HepG2 (cell line): ENCODE results near the gene PRTN3. TPM values are rescaled to one million over a fixed set of nuclear protein-coding genes. Genes with fewer than 3 reads are reported as not detected.

Experiments
- HBP1 ChIP-seq: IDR thresholded peaks from 2 replicates; pipeline ENCODE4 v1.6.1; 2016; ENCODE audit warnings: low read depth, control low read depth
- MXD3 ChIP-seq: IDR thresholded peaks from 2 replicates; pipeline ENCODE4 v1.6.1; 2016; ENCODE audit warnings: mild to moderate bottlenecking, missing biosample characterization, missing genetic modification reagents
- POLR2G ChIP-seq: fragments of 200-400 bp; formaldehyde crosslinking; IDR thresholded peaks from 2 replicates; pipeline ENCODE4 v1.6.1; 2018; ENCODE audit warnings: mild to moderate bottlenecking, low read depth, low read length, moderate library complexity
- SOX5 ChIP-seq: IDR thresholded peaks from 2 replicates; pipeline ENCODE4 v1.6.1; 2016; ENCODE audit warnings: borderline replicate concordance
- SP140L ChIP-seq: sonication (generic); formaldehyde crosslinking; IDR thresholded peaks from 2 replicates; pipeline ENCODE4 v1.4.0; 2020; ENCODE audit warnings: missing genetic modification reagents, borderline replicate concordance
- SP5 ChIP-seq: IDR thresholded peaks from 2 replicates; pipeline ENCODE4 v1.6.1; 2016; ENCODE audit warnings: low read depth, borderline replicate concordance
- UBTF ChIP-seq: sonication (generic); formaldehyde crosslinking; IDR thresholded peaks from 2 replicates; pipeline ENCODE4 v1.4.0; 2020; ENCODE audit warnings: mild to moderate bottlenecking, missing genetic modification reagents
- ZKSCAN8 ChIP-seq: IDR thresholded peaks from 2 replicates; pipeline ENCODE4 v1.6.1; 2016; ENCODE audit warnings: borderline replicate concordance, missing genetic modification reagents, missing compliant biosample characterization
- ZNF44 ChIP-seq: sonication (generic); formaldehyde crosslinking; IDR thresholded peaks from 2 replicates; pipeline ENCODE4 v1.5.1; 2020; ENCODE audit warnings: mild to moderate bottlenecking, missing genetic modification reagents
- ZNF484 ChIP-seq: sonication (generic); formaldehyde crosslinking; IDR thresholded peaks from 2 replicates; pipeline ENCODE4 v1.5.1; 2020; ENCODE audit warnings: mild to moderate bottlenecking, low read depth, missing genetic modification reagents, borderline replicate concordance
- ZNF550 ChIP-seq: sonication (generic); formaldehyde crosslinking; IDR thresholded peaks from 2 replicates; pipeline ENCODE4 v1.4.0; 2020; ENCODE audit warnings: mild to moderate bottlenecking, missing genetic modification reagents, borderline replicate concordance
- polyA plus RNA-seq, 8 experiments: library from polyadenylated mRNA; depleted of rRNA in 3 of 8; stranded (reverse) in 7 of 8; unstranded in 1 of 8; fragments of >200 nt; fragmentation: Illumina TruSeq in 4 of 8; extraction: Trizol in 4 of 8; gene quantifications; 2 replicates each; pipeline versions ENCODE4 v1.2.1 to v1.2.3, GENCODE V29; 2011 to 2016; ENCODE audit warnings: low read depth in 4 of 8, missing spikeins in 1 of 8, mixed read lengths in 1 of 8; ENCODE audit not compliant: insufficient read depth in 1 of 8
- total RNA-seq, 5 experiments: library from RNA; depleted of rRNA; stranded (reverse); fragments of >200 nt; fragmentation: Illumina TruSeq; extraction: Trizol; gene quantifications; 2 replicates each; pipeline ENCODE4 v1.2.3, GENCODE V29; 2016; ENCODE audit warnings: low read depth in 1 of 5
- TF ChIP-seq, protein P1 (sequence below): sonication (generic); formaldehyde crosslinking; IDR thresholded peaks from 2 replicates; pipeline ENCODE4 v1.5.1; 2020; ENCODE audit warnings: missing genetic modification reagents, mild to moderate bottlenecking, borderline replicate concordance
- TF ChIP-seq, protein P2 (sequence below): sonication (generic); formaldehyde crosslinking; IDR thresholded peaks from 2 replicates; pipeline ENCODE4 v1.5.1; 2020; ENCODE audit warnings: mild to moderate bottlenecking, missing genetic modification reagents
- TF ChIP-seq, protein P3 (sequence below): sonication (generic); formaldehyde crosslinking; IDR thresholded peaks from 2 replicates; pipeline ENCODE4 v1.8.0; 2022; ENCODE audit warnings: mild to moderate bottlenecking, missing genetic modification reagents, borderline replicate concordance

The PRTN3 gene
- total and polyA plus RNA-seq, 2 of the 13 experiments (the other 11 are each of a cell fraction or from before 2014, with no cell fraction given), result not detected

DNA sequence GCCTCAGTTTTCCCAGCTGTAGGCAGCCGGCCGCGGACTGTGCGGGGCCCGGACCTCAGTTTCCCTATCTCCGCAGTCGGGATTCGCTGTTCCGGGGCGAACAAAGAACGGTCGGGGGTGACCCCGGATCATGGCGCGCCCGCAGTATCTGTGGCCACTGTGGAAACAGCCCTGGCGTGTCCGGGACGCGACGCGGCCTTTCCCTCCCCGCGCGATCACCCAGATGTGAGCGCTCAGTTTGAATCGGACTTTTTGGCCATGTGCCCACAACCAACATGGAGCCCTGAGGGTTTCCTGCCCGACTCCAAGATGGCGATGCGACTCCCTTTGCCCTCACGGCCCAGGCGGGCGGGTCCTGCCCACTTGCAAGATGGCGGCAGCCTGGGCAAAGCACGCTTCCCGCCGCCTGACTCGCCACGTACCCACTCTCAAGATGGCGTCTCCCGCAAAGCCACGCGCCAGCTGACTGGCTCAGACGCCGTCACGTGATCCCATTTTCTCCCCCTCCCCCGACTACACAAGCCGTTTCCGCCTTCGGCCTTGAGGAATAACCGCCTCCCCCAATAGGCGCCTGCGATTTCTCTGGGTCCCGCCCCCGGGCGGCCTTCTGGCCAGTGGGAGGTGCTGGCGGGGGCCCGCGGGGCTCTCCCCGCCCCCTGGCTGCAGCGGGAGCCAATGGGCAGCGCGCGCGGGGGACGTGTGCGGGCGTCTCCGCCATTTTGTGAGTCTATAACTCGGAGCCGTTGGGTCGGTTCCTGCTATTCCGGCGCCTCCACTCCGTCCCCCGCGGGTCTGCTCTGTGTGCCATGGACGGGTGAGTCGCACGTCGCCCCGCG, 43.9 kb upstream of the PRTN3 start, which contains the start of gene PTBP1 (continued):
- peak; percentile 67 for TF ChIP-seq UBTF (CRISPR knock-in tag)
- no peak; the same call in 1 of the 2 replicates for TF ChIP-seq ZKSCAN8 (CRISPR knock-in tag)
- no peak for TF ChIP-seq ZNF550
- peak; percentile 51; the same call in 1 of the 2 replicates for TF ChIP-seq HBP1 (CRISPR knock-in tag)
- TF ChIP-seq SP5 (CRISPR knock-in tag), result peak; percentile 9; the same call in 1 of the 2 replicates
- TF ChIP-seq, protein P1, sequence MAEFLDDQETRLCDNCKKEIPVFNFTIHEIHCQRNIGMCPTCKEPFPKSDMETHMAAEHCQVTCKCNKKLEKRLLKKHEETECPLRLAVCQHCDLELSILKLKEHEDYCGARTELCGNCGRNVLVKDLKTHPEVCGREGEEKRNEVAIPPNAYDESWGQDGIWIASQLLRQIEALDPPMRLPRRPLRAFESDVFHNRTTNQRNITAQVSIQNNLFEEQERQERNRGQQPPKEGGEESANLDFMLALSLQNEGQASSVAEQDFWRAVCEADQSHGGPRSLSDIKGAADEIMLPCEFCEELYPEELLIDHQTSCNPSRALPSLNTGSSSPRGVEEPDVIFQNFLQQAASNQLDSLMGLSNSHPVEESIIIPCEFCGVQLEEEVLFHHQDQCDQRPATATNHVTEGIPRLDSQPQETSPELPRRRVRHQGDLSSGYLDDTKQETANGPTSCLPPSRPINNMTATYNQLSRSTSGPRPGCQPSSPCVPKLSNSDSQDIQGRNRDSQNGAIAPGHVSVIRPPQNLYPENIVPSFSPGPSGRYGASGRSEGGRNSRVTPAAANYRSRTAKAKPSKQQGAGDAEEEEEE (CRISPR knock-in tag), result peak; percentile 60; the same call in 1 of the 2 replicates
- TF ChIP-seq SP140L, result no peak
- no peak for TF ChIP-seq ZNF44 (CRISPR knock-in tag)
- peak; percentile 76 for TF ChIP-seq POLR2G
- no peak for TF ChIP-seq ZNF484 (CRISPR knock-in tag)
- peak; percentile 85; the same call in 1 of the 2 replicates for TF ChIP-seq MXD3 (CRISPR knock-in tag)
- TF ChIP-seq, protein P2, sequence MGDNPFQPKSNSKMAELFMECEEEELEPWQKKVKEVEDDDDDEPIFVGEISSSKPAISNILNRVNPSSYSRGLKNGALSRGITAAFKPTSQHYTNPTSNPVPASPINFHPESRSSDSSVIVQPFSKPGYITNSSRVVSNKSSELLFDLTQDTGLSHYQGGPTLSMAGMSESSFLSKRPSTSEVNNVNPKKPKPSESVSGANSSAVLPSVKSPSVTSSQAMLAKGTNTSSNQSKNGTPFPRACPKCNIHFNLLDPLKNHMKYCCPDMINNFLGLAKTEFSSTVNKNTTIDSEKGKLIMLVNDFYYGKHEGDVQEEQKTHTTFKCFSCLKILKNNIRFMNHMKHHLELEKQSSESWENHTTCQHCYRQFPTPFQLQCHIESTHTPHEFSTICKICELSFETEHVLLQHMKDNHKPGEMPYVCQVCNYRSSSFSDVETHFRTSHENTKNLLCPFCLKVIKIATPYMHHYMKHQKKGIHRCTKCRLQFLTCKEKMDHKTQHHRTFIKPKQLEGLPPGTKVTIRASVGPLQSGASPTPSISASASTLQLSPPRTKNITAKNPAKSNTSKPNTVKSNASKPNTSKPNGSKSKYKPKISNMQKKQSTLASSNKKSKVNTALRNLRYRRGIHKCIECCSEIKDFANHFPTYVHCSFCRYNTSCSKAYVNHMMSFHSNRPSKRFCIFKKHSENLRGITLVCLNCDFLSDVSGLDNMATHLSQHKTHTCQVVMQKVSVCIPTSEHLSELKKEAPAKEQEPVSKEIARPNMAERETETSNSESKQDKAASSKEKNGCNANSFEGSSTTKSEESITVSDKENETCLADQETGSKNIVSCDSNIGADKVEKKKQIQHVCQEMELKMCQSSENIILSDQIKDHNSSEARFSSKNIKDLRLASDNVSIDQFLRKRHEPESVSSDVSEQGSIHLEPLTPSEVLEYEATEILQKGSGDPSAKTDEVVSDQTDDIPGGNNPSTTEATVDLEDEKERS, result 0 out of 2 replicates have a peak, but pooled peaks have one; percentile 82
- TF ChIP-seq, protein P3, sequence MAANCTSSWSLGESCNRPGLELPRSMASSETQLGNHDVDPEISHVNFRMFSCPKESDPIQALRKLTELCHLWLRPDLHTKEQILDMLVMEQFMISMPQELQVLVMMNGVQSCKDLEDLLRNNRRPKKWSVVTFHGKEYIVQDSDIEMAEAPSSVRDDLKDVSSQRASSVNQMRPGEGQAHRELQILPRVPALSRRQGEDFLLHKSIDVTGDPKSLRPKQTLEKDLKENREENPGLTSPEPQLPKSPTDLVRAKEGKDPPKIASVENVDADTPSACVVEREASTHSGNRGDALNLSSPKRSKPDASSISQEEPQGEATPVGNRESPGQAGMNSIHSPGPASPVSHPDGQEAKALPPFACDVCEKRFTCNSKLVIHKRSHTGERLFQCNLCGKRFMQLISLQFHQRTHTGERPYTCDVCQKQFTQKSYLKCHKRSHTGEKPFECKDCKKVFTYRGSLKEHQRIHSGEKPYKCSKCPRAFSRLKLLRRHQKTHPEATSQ, result peak; percentile 92
- peak; percentile 62; the same call in 1 of the 2 replicates for TF ChIP-seq SOX5 (CRISPR knock-in tag)
